Eye (tissue), 1 donor: ENCODE results near the gene TRPM1.

Source experiments
- DNase-seq: peaks from one replicate; pipeline ENCODE4 v3.0.0-alpha.2; 2015

TRPM1 gene

GRCh38 chr15:30962079-30962478 is 139.4 kb downstream of the TRPM1 start:
- DNase-seq = no peak

GRCh38 chr15:30958219-30958618 is 143.3 kb downstream of the TRPM1 start:
- DNase-seq = no peak

GRCh38 chr15:30956216-30957124 is 145.1 kb downstream of the TRPM1 start:
- peak; percentile 33 for DNase-seq

GRCh38 chr15:30954674-30955073 is 146.9 kb downstream of the TRPM1 start:
- DNase-seq = no peak

- DNase-seq = no peak
Measured at GRCh38 chr15:30953731-30954378, 147.7 kb downstream of the TRPM1 start.

- no peak for DNase-seq
Measured at GRCh38 chr15:30953183-30953582, 148.3 kb downstream of the TRPM1 start.
